ENCODE measurements around the gene CDK14.

DNA sequence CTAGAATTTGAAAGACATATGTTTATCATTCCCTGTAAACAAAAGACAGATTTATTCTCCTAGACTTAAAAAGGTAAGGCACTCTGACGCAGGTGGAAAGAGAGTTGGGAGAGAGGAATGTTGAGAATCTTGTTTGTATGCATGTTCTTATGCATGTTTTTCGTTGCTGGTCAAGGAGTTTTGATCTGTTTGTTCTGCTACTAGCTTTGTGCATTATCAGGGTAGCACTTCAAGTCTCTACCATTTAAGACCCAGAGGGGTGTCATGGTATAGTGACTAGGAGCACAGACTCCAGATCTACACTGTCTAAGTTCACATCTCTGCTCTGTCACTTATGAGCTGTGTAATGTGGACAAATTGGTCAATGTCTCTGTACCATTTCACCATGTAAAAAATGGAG is 467.9 kb downstream of the CDK14 start:
- TF ChIP-seq, protein P1, sequence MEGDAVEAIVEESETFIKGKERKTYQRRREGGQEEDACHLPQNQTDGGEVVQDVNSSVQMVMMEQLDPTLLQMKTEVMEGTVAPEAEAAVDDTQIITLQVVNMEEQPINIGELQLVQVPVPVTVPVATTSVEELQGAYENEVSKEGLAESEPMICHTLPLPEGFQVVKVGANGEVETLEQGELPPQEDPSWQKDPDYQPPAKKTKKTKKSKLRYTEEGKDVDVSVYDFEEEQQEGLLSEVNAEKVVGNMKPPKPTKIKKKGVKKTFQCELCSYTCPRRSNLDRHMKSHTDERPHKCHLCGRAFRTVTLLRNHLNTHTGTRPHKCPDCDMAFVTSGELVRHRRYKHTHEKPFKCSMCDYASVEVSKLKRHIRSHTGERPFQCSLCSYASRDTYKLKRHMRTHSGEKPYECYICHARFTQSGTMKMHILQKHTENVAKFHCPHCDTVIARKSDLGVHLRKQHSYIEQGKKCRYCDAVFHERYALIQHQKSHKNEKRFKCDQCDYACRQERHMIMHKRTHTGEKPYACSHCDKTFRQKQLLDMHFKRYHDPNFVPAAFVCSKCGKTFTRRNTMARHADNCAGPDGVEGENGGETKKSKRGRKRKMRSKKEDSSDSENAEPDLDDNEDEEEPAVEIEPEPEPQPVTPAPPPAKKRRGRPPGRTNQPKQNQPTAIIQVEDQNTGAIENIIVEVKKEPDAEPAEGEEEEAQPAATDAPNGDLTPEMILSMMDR (IDR thresholded peaks at IDR 0.05; ENCODE audit: low read depth, low read length) = no peak
- TF ChIP-seq EZH2phosphoT487 (IDR thresholded peaks at IDR 0.05; ENCODE audit: low read depth) = no peak

Data from OCI-LY3 (cell line).